Stimulated activated CD4-positive, alpha-beta T cell treated with anti-CD3 and anti-CD28 coated beads, Interleukin-1b, Interleukin-23, amount 100 ng/mL, for 4 hours (primary cell): ENCODE data around the gene PIGV.
"Not testable (repeated sequence)": the region's sequence is repeated elsewhere in the genome, so short reads cannot be mapped to it uniquely, and the experiment has no call there.

Source experiments
- DNase-seq, 2 donors: peaks; one replicate each; pipeline ENCODE4 v3.0.0-alpha.2; 2020; ENCODE audit warnings: low read depth in 2 of 2

The PIGV gene

GRCh38 chr1:26832249-26832960 lies 44.7 kb downstream of the PIGV start:
- DNase-seq, result no peak

- DNase-seq, result peak; percentile 64 to 75
Measured at GRCh38 chr1:26833432-26834405, 46.0 kb downstream of the PIGV start.

GRCh38 chr1:26837665-26838064 lies 49.9 kb downstream of the PIGV start:
- not testable (repeated sequence) for DNase-seq

- peak; percentile 28 for DNase-seq
Measured at GRCh38 chr1:26838474-26839338, 51.0 kb downstream of the PIGV start.

GRCh38 chr1:26839339-26839722 lies 51.6 kb downstream of the PIGV start:
- DNase-seq, result no peak

- DNase-seq, result no peak
Measured at GRCh38 chr1:26839779-26840178, 52.0 kb downstream of the PIGV start.

GRCh38 chr1:26844424-26845196 lies 56.9 kb downstream of the PIGV start:
- DNase-seq, result no peak

GRCh38 chr1:26847826-26848225 lies 60.1 kb downstream of the PIGV start:
- not testable (repeated sequence) for DNase-seq
